NCI-H524 (cell line): ENCODE measurements around the gene TMEM41B.
A peak's percentile ranks its signal among the peaks of the same experiment; 100 is the strongest.
"Not testable (repeated sequence)": the region's sequence is repeated elsewhere in the genome, so short reads cannot be mapped to it uniquely, and the experiment has no call there.

Experiments used
- DNase-seq, 2 experiments: peaks; one replicate each; lab custom pipeline; 2025; lab: John Stamatoyannopoulos, UW

The TMEM41B gene, protein sequence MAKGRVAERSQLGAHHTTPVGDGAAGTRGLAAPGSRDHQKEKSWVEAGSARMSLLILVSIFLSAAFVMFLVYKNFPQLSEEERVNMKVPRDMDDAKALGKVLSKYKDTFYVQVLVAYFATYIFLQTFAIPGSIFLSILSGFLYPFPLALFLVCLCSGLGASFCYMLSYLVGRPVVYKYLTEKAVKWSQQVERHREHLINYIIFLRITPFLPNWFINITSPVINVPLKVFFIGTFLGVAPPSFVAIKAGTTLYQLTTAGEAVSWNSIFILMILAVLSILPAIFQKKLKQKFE

GRCh38 chr11:9314291-9315077, at the start of gene TMEM41B:
TMEM41B (minus strand) TSS chr11:9314593; CDS start chr11:9314441, 152 bp downstream.
- peak; percentile 96 to 99 for DNase-seq

DNA sequence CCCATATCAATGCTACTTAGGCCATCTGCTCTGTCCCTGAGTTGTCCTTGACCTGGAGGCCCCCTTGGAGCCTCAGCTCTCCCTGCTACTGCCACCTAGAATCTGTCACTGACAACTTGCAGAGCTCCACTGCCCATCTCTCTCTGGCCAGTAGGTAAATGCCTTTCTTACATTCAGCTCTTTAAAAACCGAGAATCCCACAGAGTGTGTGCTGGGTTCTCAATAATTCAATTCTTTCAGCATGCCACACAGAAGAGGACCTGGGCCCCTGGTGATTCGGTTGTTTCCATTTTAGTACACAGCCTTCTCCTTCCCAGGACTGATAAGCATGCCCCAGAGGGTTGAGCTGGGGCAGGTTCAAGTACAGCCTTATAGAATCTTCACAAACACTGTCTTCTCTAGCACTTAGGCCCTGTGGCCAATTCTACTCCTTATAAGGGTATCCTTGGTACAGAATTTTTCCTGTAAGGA, 48.0 kb upstream of the TMEM41B start:
- peak in 1 of 2 experiments; percentile 59 for DNase-seq

DNA sequence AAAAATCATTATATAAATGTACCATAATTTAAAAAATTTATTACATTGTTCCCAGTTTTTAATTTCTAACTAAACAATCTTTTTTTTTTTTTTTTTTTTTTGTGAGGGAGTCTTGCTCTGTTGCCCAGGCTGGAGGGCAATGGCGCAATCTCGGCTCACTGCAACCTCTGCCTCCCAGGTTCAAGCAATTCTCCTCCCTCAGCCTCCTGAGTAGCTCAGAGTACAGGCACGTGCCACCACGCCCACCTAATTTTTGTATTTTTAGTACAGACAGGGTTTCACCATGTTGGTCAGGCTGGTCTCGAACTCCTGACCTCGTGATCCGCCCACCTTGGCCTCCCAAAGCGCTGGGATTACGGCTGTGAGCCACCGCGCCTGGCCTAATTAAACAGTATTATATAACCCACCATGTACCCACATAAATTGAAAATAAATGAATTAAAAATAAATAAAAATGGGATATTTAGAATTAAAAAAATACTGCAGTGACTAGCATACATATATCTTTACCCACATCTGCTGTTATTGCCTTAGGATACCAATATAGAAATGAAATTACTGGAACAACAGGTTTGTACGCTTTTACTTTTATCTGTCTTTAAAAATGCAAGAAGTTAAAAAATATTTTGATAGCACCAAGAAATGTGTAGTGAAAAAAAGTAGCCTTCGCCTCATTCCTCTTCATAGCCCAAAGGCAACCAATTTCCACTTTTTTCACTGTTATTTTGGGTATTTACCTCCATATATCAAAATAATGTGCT, 46.6 kb upstream of the TMEM41B start:
- DNase-seq: not testable (repeated sequence)

GRCh38 chr11:9357041-9357440, 42.6 kb upstream of the TMEM41B start:
- DNase-seq: no peak

DNA sequence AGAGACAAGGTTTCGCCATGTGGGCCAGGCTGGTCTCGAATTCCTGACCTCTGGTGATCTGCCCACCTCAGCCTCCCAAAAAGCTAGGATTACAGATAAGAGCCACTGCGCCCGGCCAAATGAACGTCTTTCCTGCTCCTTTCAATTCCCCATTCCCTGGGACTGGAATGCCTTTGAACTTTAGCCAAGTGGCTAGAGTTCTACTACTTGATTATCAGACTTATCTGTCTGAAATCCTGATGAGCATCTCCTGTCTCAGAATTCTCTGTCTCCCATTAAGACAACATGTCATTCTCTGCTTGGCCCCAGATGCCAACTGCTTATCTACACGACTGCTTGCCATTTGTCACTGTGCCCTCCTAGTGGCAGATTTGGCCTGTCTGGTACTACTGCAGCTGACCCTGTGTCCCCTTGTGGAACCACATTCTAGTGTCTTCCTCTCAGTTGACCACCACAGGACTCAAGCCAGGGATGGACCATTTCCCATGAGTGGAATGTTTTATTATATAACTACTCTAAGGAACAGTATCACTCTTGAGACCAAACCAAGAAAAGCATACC, 37.0 kb upstream of the TMEM41B start:
- no peak for DNase-seq

DNA sequence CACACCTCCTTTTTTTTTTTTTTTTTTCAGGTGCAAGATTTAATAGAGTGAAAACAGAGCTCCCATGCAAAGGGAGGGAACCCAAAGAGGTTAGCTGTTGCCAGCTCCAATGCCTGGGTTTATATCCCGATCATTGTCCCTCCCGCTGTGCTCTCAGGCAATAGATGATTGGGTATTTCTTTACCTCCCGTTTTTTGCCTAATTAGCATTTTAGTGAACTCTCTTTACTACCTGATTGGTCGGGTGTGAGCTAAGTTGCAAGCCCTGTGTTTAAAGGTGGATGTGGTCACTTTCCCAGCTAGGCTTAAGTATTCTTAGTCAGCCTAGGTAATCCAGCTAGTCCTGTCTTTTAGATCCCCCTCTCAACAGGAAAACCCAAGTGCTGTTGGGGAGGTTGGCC, 33.4 kb upstream of the TMEM41B start:
- DNase-seq: not testable (repeated sequence)

GRCh38 chr11:9347100-9347499, 32.7 kb upstream of the TMEM41B start:
- DNase-seq: no peak

DNA sequence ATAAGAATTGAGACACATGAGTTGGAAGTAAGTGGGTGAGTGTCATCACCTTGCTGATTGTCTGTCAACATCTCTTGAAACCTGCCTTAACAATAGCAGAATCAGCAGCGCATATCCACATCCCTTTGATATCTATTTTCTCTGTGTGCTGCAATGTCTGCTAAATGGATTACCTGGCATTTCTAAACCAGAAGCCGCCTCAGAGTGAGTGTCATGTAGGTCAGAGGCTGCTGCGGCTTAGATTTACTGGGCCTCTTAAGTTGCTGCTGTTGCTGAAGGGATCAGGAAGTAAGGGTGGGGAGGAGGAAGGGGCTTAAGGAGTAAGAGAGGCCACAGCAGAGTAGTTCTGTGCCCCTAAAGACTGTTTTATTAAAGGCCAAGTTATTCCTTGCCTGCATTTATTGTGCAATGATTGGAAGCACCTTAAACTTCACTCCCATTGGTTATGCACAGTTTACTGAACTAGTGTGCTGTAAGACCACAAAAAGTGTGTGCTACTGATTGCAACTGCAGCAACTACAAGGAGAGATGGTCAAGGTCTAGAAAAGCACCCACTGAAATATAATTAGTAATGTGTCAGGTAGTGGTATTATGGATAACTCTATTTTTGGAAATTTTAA, 29.8 kb upstream of the TMEM41B start:
- DNase-seq: no peak

- no peak for DNase-seq
Observed at GRCh38 chr11:9341638-9342178, 27.3 kb upstream of the TMEM41B start.

DNA sequence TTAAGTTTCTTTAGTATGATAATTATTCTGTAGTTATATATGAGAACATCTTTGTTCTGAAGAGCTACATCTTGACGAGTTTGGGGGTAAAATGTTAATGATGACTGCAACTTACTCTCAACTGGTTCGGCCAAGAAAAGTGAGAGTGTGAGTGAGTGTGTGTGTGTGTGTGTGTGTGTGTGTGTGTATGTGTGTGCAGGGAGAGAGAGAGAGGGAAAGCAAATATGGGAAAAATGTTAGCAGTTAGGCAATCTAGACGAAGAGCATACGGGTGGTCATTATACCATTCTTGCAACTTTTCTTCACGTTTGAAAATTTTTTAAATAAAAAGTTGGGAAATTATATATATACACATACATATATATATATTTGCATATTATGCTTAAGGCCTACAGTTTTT, 18.3 kb upstream of the TMEM41B start:
- DNase-seq: no peak

GRCh38 chr11:9330387-9331384, 16.3 kb upstream of the TMEM41B start:
- no peak for DNase-seq

DNA sequence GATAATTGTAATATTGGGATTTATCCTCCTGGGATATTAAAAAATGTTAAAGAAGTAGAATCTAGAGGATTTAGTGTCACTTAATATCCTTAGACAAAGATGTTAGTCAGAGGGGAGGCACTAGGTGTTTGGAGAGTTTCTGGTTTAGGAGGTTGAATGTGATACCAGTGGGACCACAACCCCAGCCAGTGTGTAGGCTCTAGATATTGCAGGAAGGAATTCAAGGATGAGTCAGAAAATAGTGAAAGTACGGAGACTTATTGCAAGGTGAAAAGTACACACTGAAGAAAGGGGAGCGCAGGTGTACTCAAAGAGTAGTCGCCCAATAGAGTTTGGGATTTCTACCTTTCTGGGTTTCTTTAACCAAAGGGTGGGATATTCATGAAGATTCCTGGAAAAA, 5.7 kb upstream of the TMEM41B start:
- no peak for DNase-seq

DNA sequence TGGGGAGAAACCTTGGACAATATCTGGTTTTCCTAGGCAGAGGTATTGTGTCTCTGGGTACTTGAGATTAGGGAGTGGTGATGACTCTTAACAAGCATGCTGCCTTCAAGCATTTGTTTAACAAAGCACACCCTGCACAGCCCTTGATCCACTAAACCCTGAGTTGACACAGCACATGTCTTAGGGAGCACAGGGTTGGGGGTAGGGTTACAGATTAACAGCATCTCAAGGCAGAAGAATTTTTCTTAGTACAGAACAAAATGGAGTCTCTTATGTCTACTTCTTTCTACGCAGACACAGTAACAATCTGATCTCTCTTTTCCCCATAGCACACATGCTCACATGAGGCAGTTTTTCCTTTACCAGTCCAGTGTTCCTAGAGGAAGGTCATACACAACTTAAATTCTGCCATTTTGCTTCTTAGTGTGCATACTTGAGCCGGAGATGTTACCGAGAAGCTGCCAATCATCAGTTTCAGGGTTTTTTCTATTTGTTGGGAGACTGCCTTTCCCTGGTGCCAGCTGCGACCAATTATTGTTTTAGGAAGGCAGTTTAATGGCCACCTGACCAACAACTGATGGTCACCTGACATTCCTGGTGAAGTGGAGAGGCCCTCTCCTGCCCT, 5.1 kb upstream of the TMEM41B start:
- not testable (repeated sequence) for DNase-seq

- not testable (repeated sequence) for DNase-seq
Observed at GRCh38 chr11:9318442-9319376, 4.3 kb upstream of the TMEM41B start.

DNA sequence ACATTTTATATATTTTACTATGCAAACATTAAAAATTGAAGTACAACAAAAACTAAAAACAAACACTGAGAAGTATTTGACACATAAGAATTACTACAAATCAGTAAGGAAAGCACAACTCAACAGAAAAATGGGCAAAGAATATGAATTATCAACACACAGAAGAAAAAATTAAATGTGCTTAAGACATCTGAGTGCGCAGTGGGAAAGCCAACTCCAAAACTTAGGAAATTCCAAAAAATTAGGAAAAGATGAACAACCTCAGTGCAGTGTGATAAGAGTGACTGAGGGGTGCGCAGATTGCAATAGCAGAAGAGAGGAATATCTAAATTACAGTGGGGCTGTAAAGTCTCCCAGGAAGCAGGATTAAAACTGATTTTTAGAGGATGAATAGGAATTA, 1.9 kb upstream of the TMEM41B start:
- no peak for DNase-seq

DNA sequence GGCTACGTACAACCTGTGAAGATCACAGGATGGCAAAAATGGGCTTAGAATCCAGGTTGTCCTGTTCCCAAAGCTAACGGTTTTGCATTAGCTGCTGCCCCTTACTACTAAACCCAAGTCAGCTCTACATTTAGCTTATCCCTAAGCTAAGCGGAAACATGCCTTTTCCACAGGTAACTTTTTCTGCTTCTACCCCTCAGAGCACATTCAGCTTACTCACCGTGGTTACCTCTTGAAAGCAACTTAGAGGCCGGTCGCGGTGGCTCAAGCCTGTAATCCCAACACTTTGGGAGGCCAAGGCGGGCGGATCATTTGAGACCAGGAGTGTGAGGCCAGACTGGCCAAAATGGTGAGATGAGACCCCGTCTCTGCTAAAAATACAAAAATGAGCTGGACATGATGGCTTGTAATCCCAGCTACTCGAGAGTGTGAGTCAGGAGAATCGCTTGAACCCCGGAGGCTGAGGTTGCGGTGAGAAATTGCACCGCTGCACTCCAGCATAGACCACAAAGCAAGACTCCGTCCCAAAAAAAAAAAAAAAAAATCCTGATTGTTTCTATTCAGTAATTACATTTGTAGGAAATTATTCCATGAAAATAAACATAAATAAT, 790 bp upstream of the TMEM41B start:
- peak in 1 of 2 experiments; percentile 41 for DNase-seq

- DNase-seq: peak in 1 of 2 experiments; percentile 18
Observed at GRCh38 chr11:9313648-9314290, 624 bp downstream of the TMEM41B start.
